Inflammatory macrophage treated with lipopolysaccharide for 4 hours (primary cell): ENCODE data around the gene MAP2K3.
A peak's percentile ranks its signal among the peaks of the same experiment; 100 is the strongest.

Experiments
- DNase-seq: peaks from one replicate; pipeline ENCODE4 v3.0.0-alpha.2; 2020

Gene MAP2K3

GRCh38 chr17:21253646-21254441 is 30.7 kb upstream of the MAP2K3 start:
- no peak for DNase-seq

- no peak for DNase-seq
Observed at GRCh38 chr17:21258593-21258992, 25.9 kb upstream of the MAP2K3 start.

- DNase-seq, result no peak
Observed at GRCh38 chr17:21262259-21262993, 22.1 kb upstream of the MAP2K3 start.

GRCh38 chr17:21263376-21263775 is 21.1 kb upstream of the MAP2K3 start:
- DNase-seq, result peak; percentile 13

- DNase-seq, result no peak
Observed at GRCh38 chr17:21268596-21269188, 15.8 kb upstream of the MAP2K3 start.

- no peak for DNase-seq
Observed at GRCh38 chr17:21269394-21269793, 15.1 kb upstream of the MAP2K3 start.

- no peak for DNase-seq
Observed at GRCh38 chr17:21271454-21272183, 12.9 kb upstream of the MAP2K3 start.

- no peak for DNase-seq
Observed at GRCh38 chr17:21272250-21272649, 12.3 kb upstream of the MAP2K3 start.

- no peak for DNase-seq
Observed at GRCh38 chr17:21272881-21273792, 11.4 kb upstream of the MAP2K3 start.

- no peak for DNase-seq
Observed at GRCh38 chr17:21275047-21275578, 9.4 kb upstream of the MAP2K3 start.

GRCh38 chr17:21275579-21276263 is 8.8 kb upstream of the MAP2K3 start:
- DNase-seq, result peak; percentile 90

GRCh38 chr17:21276264-21276588 is 8.3 kb upstream of the MAP2K3 start:
- no peak for DNase-seq

- DNase-seq, result no peak
Observed at GRCh38 chr17:21277332-21277731, 7.2 kb upstream of the MAP2K3 start.

GRCh38 chr17:21278450-21279197 is 5.9 kb upstream of the MAP2K3 start:
- DNase-seq, result peak; percentile 63

GRCh38 chr17:21279198-21279535 is 5.3 kb upstream of the MAP2K3 start:
- DNase-seq, result no peak

- no peak for DNase-seq
Observed at GRCh38 chr17:21279582-21279981, 4.9 kb upstream of the MAP2K3 start.

- peak; percentile 85 for DNase-seq
Observed at GRCh38 chr17:21280081-21280518, 4.4 kb upstream of the MAP2K3 start.

GRCh38 chr17:21282231-21282630 is 2.3 kb upstream of the MAP2K3 start:
- DNase-seq, result peak; percentile 39

- DNase-seq, result no peak
Observed at GRCh38 chr17:21282850-21283249, 1.7 kb upstream of the MAP2K3 start.

GRCh38 chr17:21283482-21284318 is 811 bp upstream of the MAP2K3 start:
- peak; percentile 59 for DNase-seq
